DMS114 treated with DMSO at 0.1 percent for 48 hours (cell line): Measurements from ENCODE around the gene SLX9.

ENCODE experiments used
- DNase-seq: peaks from one replicate; lab custom pipeline; 2025; ENCODE audit not compliant: unreplicated experiment; lab: John Stamatoyannopoulos, UW

SLX9 gene, protein sequence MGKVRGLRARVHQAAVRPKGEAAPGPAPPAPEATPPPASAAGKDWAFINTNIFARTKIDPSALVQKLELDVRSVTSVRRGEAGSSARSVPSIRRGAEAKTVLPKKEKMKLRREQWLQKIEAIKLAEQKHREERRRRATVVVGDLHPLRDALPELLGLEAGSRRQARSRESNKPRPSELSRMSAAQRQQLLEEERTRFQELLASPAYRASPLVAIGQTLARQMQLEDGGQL

DNA sequence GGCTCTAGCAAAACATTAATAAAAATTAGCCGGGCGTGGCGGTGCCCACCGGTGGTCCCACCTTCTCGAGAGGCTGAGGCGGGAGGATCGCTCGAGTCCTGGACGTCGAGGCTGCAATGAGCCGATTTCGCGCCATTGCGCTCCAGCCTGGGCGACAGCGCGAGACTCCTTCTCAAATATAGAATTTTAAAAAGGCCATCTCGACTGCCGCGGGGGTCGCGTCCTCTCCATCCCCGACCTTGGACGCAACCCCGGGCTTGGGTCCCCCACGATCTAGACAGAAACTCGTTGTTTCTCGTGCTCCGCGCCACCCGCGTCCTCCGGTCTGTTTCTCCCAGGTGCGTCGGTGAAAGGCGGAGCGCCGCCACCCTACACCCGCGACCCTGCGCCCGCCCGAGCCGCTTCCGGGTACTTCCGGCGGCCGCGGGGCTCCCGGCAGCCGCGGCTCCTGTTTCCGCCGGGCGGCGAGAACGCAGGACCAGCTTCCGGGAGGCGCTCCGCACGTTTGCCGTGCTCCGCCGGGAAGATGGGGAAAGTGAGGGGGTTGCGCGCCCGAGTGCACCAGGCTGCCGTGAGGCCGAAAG, at the start of gene SLX9:
Gene SLX9, plus strand, starts transcription at position 498 of the 584 bp plus-strand sequence. Its CDS starts 29 bp downstream, at position 527.
- peak; percentile 38 for DNase-seq

DNA sequence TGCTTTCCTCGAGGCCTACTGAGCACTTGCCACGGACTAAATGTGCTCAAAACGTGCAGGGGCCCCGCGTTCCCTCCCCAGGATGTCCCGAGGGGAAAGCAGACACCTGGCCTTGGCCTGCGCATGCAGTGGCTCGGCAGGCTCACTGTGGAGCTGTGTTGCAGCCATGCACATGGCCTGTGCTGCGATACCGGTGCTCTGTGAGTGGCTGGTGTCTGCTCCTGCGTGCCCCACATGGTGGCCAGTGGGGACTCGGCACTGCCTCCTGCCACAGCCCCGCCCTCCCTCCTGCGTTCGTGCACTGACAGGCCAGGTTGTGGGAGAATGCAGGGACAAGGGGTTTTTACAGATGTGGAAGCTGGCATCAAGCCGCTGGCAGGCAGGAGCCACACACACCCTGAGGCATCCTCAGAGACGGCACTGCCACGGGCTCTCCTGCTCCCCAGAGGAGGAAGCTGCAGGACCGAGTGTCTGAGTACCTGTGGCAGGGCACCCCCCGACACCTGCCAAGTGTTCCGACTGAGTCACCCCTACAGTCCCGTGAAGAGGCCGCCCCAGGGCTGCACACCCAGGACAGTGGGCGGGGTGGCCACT, 49.4 kb upstream of the SLX9 start:
- DNase-seq: no peak

DNA sequence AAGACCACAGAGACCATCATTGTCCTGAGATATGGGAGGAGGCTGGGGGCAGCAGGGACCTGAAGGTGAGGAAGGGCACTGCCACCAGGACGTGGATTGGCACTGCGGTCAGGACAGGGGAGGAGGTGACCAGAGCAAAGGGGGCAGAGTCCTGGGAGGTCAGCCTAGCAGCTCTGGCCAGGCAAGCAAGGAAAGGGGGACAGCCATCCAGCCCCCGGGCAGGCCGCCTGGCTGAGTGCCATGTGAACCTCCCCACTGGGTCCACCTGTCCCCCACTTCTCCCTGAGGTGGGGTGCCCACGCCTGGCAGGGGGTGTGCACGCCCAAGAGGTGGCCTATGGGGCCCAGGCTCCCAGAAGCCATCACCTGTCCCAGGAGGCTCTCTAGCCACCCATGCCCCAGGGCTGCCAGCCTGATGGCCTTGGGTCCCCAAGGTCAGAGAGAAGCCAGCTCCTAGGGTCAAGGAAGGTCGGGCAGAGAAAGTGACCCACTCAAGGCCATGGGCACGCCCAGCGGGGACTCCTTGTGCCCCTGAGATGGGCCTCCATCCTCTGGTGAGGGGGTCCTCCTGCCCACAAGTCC, 48.8 kb upstream of the SLX9 start:
- no peak for DNase-seq

DNA sequence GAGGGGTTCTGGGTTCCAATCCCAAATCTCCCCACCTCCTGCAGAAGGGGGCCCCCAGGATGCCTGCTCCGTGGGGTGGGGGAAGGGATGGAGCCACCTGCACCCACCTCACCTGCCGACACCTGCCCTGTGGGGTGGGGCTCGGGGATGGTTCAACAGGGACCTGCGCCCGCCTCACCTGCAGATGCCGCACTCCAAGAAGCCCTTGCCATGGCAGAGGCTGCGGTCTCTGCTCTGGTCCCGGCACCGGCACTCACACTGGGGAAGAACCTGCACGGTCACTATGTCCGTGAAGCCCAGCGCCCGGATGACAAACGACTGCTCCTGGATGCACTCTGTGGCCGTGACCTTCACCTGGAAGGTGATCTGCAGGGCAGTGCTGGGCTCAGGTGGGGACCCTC, 48.2 kb upstream of the SLX9 start:
- DNase-seq: no peak

DNA sequence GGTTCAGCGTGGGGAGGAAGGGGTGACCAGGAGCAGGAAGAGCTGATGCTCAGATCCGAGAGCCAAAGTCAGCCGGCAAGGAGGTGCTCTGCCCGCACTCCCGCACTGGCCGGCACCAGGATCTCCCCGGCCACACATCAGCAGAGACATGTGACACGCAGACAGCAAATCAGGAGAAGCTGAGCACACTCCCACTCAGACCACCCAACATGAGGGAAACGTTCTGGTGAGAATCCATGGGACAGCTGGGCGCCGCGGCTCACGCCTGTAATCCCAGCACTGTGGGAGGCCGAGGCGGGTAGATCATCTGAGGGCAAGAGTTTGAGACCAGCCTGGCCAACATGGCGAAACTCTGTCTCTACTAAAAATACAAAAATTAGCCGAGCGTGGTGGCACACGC, 47.7 kb upstream of the SLX9 start:
- no peak for DNase-seq

DNA sequence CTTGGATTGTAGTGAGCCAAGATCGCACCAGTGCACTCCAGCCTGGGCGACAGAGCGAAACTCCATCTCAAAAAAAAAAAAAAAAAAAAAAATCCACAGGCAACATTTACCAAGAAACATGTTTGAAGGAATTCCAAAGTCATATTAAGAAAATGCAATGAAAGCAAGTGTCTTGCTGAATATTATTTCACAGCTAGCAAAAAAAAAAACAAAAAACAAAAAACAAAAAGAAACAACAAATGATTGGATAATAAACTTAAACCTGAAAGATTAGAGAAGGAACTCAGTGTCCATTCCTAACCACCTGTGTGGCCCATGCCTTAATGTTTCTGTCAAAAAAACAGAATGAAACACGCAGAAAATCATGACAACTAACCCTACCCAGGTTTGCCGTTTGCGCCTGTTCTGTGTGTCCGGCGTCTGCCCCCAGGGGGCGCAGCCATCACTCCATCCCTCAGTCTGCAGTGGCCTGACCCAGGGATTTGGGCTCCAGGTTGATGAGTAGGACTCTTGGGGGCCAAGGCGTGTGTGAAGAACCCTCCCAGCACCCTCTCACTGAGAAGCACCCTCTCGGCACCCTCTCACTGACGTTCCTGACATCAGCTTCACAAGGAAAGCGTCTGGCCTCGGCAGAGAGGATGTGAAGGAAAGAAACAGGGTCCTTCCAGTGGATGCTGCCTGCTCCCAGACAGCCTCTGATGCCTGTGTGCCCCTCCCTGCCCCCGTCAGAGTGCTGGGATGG, 47.1 kb upstream of the SLX9 start:
- peak; percentile 5 for DNase-seq

DNA sequence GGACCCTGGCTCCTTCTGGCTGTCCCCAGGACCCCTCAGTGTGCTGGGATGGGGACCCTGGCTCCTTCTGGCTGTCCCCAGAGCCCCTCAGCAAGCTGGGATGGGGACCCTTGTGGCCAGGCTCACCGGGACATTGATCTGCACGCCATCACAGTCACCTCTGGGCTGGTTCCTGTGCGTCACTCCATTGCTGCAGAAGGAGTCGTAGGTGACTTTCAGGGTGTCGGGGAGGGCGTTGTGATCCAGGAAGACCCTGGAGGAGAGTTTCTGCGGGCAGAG, 46.6 kb upstream of the SLX9 start:
- DNase-seq: no peak

DNA sequence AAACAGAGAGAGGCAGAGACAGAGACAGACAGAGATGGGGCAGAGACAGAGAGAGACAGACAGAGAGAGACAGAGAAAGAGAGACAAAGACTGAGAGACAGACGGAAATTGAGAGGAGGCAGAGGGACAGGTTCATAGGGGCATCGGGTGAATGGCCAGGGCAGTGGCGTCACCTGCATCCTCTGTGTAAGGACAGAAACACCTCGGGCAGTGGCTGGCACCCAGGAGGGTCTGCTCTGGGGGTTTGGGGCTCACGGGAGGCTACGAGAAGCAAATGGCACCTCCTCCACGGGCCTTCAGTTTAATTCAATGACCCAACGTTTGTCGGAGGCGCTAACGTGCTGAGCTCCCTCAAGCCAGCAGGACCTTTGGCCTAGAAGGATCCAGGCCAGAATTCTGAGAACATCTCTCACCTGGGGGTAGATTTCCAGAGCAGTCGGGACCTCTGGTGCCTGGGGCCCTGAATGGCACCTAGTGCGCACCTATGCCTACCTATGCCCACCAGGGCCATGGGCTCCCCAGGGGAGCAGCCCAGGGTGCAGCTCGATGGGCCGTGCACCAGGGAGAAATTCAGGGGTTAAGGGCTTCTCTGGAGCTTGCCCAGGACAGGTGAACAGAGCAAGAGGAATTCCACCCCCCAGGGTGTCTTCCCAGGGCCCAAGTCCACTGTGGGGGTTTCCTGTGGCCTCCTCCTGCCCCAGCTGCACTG, 45.7 kb upstream of the SLX9 start:
- DNase-seq: no peak

DNA sequence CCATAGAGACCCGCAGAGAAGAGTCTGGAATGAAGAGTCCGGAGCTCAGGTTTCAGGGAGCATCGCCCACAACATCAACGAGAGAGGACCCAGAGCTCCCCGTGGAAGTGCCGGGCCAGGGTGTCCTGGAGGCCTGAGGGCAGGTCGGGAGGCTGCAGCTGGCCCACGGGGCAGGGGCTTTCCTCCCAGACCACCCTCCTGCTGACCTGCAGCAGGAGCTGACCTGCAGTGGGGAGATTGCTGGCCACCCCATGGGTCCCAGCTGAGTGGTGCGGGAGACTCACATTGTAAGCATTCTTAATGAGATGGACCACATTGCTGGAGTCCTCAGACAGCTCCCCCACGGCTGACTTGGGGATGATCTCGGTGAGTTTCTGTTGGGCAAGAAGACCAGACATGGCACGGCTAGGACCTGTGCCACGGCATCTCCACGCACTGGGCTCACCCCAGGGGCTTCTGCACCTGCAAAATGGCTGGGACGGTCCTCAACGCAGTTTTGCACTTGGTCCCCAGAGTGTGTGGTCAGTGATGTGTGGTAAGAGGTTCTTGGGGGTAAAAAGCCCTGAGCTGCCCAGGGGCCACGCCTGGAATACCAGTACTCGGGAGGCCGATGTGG, 45.0 kb upstream of the SLX9 start:
- no peak for DNase-seq

DNA sequence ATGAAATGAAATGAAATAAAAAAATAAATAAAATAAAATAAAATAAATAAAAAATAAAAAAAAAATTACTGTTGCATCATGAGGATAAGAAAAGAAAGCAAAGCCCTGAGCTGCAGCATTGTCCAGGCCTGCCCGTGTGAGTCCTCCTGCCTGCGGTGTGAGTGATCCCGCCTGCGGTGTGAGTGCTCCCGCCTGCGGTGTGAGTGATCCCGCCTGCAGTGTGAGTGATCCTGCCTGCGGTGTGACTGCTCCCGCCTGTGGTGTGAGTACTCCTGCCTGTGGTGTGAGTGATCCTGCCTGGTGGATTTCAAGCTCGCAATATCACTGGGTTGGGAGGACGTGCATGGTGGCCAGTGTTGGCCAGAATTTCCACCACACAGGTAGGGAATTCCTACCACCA, 44.0 kb upstream of the SLX9 start:
- no peak for DNase-seq

DNA sequence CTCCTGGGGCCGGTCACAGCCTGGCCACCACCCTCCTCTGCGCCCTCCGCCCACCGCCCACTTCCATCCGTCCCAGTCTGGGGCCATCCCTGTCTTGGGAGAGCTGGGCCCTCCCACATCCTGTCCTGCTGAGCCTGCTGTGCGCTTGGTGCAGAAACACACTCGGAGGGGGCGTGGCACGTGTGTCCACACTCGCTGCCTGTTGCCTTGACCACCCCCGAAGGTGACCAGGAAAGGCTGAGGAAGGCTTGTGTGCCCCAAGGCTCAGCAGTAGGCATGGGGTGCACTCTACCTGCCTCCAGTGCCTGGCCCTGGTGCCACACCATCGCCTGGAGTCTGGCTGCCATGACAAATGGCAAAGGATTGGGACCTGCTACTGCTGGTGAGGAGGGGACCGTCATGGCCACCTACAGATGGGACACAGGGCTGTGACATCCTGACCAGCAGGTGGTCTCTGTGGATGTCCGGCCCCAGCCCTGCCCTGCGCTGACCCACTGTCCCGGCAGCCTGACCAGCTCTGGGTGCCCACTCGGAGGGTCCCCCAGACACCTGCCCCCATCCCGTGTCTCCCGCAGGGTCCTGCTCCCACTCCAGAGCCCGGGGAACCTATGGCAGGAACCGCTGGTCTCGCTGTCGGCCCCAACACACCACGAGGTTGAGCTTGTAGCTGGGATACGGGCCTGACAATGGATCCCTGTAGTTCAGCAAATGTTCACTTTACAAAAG, 43.1 kb upstream of the SLX9 start:
- no peak for DNase-seq

DNA sequence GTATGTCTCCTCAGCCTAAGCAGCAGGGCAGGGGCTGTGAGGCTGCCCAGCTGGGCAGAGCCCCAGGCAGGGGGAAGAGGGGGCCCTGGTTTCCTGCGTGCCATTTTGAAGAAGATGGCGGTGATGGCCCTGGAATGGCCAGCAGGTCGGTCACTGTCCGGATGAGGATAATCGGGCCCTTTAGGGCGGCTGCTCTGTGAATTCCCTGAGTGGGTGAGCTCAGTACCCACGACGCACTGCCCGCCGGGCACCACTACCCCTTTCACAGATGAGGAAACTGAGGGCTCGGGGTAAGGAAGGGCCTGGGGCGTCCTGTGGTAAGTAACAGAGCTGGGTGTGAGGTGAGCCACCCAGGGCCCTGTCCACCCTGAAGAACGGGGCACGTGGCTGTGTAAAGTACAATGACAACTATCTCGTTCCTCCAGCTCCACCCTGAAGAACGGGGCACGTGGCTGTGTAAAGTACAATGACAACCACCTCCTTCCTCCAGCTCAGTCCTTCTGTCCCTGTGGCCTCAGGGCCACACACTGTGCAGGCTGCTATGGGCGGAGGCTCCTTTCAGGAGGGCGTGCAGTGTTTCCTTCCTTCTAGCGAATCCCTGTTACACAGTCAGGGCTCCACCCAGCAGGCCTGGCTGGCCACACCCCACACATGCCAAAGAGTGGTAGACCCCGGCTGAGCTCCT, 42.4 kb upstream of the SLX9 start:
- no peak for DNase-seq

DNA sequence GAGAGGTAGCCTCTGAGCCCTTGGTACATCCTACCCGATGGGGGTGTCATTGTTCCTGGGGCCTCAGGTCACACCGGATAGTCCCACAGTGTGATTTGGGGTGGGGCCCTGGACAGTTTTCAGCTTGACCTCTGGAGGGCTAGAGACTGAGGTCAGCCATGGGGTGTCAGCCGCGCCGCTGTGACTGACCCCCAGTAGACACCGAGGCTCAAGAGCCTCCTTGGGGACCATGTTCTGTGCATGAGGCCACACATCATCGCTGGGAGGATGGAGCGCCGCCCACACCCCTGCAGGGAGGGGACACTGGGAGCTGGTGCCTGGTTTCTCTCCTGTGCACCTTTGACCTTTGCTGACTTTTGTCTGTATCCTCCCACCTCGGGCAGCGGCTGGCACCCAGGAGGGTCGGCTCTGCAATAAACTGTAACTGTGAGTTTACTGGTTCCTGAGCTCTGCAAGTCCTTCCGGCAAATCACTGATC, 41.8 kb upstream of the SLX9 start:
- DNase-seq: no peak

DNA sequence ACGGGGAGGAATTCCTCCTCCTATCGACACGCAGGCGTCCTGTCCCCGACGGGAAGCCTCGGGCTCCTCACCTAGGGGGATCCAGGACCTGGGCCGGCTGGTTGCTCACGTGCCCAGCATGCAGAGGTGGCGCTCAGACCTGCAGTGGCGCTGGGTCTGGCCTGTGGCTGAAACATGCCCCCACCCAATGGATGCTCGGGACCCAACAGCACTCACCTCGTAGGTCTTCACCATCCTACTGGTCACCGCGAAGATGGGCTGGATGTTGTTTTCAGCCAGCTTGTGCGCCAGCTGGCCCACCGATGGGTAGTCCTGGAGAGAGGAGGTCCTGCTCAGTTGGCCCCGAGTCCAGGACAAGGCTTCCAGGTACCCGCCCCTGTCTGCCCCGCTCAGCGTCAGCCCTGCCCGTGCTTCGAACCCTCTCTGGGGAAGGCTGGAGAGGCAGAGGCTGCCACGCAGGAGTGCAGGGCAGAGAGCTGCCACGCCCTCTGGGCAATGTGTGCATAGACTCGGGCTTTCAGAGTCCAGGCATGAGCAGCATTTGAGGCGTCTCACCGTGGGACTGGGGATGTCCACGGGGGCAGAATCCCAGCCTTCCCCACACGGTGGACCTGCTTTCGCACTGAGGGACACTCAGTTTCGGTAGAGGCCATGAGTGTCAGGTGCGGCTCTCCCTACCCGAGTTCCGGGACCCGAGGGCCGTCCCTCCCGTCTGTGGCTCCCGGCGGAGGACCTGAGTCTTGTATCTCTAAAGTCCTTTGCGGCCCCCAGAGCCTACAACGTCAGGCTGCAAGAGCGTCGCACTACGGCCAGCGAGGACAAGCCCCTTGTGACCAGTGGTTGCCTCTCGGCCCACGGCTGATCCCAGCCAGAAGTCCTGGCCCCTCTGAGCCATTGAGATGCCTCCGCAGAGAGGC, 40.7 kb upstream of the SLX9 start:
- DNase-seq: no peak

DNA sequence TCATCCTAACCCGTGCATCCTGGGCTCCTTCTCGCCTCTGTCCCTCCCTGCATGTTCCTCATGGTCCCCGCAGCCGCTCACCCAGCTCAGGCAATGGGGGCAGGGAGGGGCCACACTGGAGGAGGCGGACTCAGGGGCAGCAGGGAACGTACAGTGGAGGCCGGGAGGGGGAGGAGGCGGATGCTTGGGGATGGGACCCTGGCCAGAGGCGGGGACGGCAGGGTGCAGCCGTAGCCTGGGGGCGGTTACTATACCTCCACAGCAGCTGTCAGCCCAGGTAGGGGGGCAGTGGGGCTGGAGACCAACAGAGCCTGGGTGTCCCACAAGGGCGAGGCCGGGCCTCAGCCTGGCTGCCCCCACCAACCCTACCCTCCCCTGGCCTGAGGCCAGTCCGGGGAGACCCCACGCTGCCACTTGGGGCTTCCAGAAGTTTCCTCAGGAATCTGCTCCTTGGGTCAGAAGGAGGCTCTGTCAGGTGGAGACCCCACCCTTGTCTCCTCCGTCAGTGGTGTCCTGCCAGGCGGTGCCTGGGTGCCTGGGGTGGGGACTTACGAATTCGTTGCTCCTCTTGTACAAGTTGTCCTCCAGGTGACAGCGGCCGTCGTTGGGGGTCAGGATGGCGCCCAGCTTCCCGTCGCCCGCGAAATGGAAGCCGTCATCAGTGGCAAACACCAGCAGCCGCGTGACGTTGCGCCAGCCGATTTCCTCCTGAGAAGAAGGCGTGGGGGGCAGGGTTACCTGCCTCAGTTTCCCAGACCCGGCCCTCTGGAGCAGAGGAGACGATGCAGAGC, 39.9 kb upstream of the SLX9 start:
- DNase-seq: no peak

DNA sequence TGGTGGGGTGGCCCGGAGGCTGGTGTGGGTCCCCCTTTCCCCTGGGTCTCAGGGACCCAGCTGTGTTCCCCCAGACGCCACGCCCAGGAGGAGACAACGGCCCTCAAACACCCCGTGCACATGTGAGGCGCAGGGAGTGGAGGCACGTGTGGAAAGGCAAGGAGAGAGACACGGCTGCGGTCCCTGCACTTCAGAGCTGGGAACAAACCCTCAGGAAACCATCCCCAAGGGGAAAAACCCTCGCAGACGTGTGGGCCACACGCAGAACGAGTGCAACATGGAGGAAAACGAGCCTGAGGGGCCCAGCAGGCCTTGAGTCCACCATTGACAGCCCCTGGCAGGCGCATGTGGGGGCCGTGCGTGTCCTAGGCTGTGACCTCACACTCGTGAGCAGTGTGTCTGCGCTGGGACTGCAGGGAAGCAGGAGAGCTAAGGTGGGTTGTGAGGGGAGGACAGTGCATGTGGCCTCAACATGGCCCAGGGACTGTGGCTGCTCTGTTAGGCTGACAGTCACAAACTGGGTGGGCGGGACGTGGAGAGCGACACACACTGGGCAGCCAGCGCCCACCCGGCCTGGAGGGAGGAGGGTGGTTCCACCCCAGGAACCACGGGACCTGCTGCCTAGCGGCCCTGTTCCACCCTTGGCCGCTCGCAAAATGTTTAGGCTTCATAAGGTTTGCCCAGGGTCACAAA, 39.1 kb upstream of the SLX9 start:
- no peak for DNase-seq
